ENCODE data around the gene PIGQ.
A peak's percentile ranks its signal among the peaks of the same experiment; 100 is the strongest.

PIGQ gene

GRCh38 chr16:561957-562938, 7.5 kb upstream of the PIGQ start:
- no peak for ATAC-seq (replicated peaks; ENCODE audit: extremely low read depth, poor library complexity, severe bottlenecking)
- Mint-ChIP-seq H3K4me1 (no peaks in the 10 kb centered on the region), H3K27ac (ENCODE audit: low read depth) (no peak overlapping the region), H3K36me3 (ENCODE audit: insufficient read depth) (peaks cover 3% of the 10 kb centered on the region), H3K27me3 (peaks cover 10% of the 10 kb centered on the region), H3K9me3 (no peaks in the 10 kb centered on the region), H3K4me3 (no peak overlapping the region)
- DNase-seq (ENCODE audit: low spot score in 2 of 2): no peak

- no peaks in the 10 kb centered on the region for H3K9me3 Mint-ChIP-seq
- DNase-seq (ENCODE audit: low spot score in 2 of 2) (no peak), ATAC-seq (replicated peaks; ENCODE audit: extremely low read depth, poor library complexity, severe bottlenecking) (no peak)
- no peaks in the 10 kb centered on the region for H3K4me1 Mint-ChIP-seq
- H3K4me3 Mint-ChIP-seq: no peak overlapping the region
- no peak overlapping the region for H3K27ac Mint-ChIP-seq (ENCODE audit: low read depth)
- H3K36me3 Mint-ChIP-seq (ENCODE audit: insufficient read depth): peaks cover 1% of the 10 kb centered on the region
- peaks cover 7% of the 10 kb centered on the region for H3K27me3 Mint-ChIP-seq
These were observed 6.6 kb upstream of the PIGQ start for GRCh38 chr16:563072-563644.

GRCh38 chr16:564690-565418, 4.9 kb upstream of the PIGQ start:
- no peak overlapping the region for H3K27ac Mint-ChIP-seq (ENCODE audit: low read depth)
- H3K27me3 Mint-ChIP-seq: no peaks in the 10 kb centered on the region
- ATAC-seq (replicated peaks; ENCODE audit: extremely low read depth, poor library complexity, severe bottlenecking): no peak
- peaks cover 3% of the 10 kb centered on the region for H3K36me3 Mint-ChIP-seq (ENCODE audit: insufficient read depth)
- no peak for DNase-seq (ENCODE audit: low spot score in 2 of 2)
- H3K9me3 Mint-ChIP-seq: no peaks in the 10 kb centered on the region
- H3K4me3 Mint-ChIP-seq: no peak overlapping the region
- H3K4me1 Mint-ChIP-seq: peaks cover 8% of the 10 kb centered on the region

GRCh38 chr16:565419-566330, 4.1 kb upstream of the PIGQ start:
- H3K4me3 Mint-ChIP-seq: no peak overlapping the region

GRCh38 chr16:566475-567372, 3.0 kb upstream of the PIGQ start, which contains the start of gene NHLRC4:
Gene NHLRC4 (plus strand): TSS chr16:567005. CDS start chr16:568048, 1,043 bp downstream.
- ATAC-seq (replicated peaks; ENCODE audit: extremely low read depth, poor library complexity, severe bottlenecking) (no peak), DNase-seq (ENCODE audit: low spot score in 2 of 2) (no peak)
- Mint-ChIP-seq H3K36me3 (ENCODE audit: insufficient read depth) (peaks cover 13% of the 10 kb centered on the region), H3K4me3 (peak within 1 kb of the TSS; percentile 56), H3K4me1 (peaks cover 21% of the 10 kb centered on the region), H3K9me3 (no peaks in the 10 kb centered on the region), H3K27me3 (no peaks in the 10 kb centered on the region), H3K27ac (ENCODE audit: low read depth) (peak within 1 kb of the TSS; percentile 41)

More at GRCh38 chr16:565419-566330, 4.1 kb upstream of the PIGQ start:
- peaks cover 11% of the 10 kb centered on the region for H3K4me1 Mint-ChIP-seq
- no peak for DNase-seq (ENCODE audit: low spot score in 2 of 2)
- H3K27me3 Mint-ChIP-seq: no peaks in the 10 kb centered on the region
- peaks cover 3% of the 10 kb centered on the region for H3K36me3 Mint-ChIP-seq (ENCODE audit: insufficient read depth)
- no peaks in the 10 kb centered on the region for H3K9me3 Mint-ChIP-seq
- no peak for ATAC-seq (replicated peaks; ENCODE audit: extremely low read depth, poor library complexity, severe bottlenecking)
- H3K27ac Mint-ChIP-seq (ENCODE audit: low read depth): no peak overlapping the region

GRCh38 chr16:567373-568256, 2.2 kb upstream of the PIGQ start:
- ATAC-seq (replicated peaks; ENCODE audit: extremely low read depth, poor library complexity, severe bottlenecking): no peak
- Mint-ChIP-seq H3K36me3 (ENCODE audit: insufficient read depth) (peaks cover 15% of the 10 kb centered on the region), H3K27me3 (no peaks in the 10 kb centered on the region), H3K4me1 (peaks cover 26% of the 10 kb centered on the region), H3K27ac (ENCODE audit: low read depth) (peak overlapping the region; percentile 41), H3K9me3 (no peaks in the 10 kb centered on the region), H3K4me3 (peak overlapping the region; percentile 56)
- DNase-seq (ENCODE audit: low spot score in 2 of 2): no peak

- H3K4me1 Mint-ChIP-seq: peaks cover 26% of the 10 kb centered on the region
- ATAC-seq (replicated peaks; ENCODE audit: extremely low read depth, poor library complexity, severe bottlenecking) (no peak), DNase-seq (ENCODE audit: low spot score in 2 of 2) (no peak)
- H3K9me3 Mint-ChIP-seq: no peaks in the 10 kb centered on the region
- peaks cover 15% of the 10 kb centered on the region for H3K36me3 Mint-ChIP-seq (ENCODE audit: insufficient read depth)
- peak overlapping the region; percentile 87 for H3K27ac Mint-ChIP-seq (ENCODE audit: low read depth)
- H3K27me3 Mint-ChIP-seq: no peaks in the 10 kb centered on the region
- H3K4me3 Mint-ChIP-seq: peak overlapping the region; percentile 84
These were observed 1.1 kb upstream of the PIGQ start for GRCh38 chr16:568401-569258.

GRCh38 chr16:572865-573650, 3.3 kb downstream of the PIGQ start:
- peaks cover 26% of the 10 kb centered on the region for H3K4me1 Mint-ChIP-seq
- no peaks in the 10 kb centered on the region for H3K9me3 Mint-ChIP-seq
- no peaks in the 10 kb centered on the region for H3K27me3 Mint-ChIP-seq
- H3K4me3 Mint-ChIP-seq: no peak overlapping the region
- peaks cover 15% of the 10 kb centered on the region for H3K36me3 Mint-ChIP-seq (ENCODE audit: insufficient read depth)
- H3K27ac Mint-ChIP-seq (ENCODE audit: low read depth): no peak overlapping the region
- DNase-seq (ENCODE audit: low spot score in 2 of 2) (no peak), ATAC-seq (replicated peaks; ENCODE audit: extremely low read depth, poor library complexity, severe bottlenecking) (no peak)

GRCh38 chr16:574021-574760, 4.4 kb downstream of the PIGQ start:
- Mint-ChIP-seq H3K4me1 (peaks cover 21% of the 10 kb centered on the region), H3K27ac (ENCODE audit: low read depth) (no peak overlapping the region), H3K36me3 (ENCODE audit: insufficient read depth) (peaks cover 12% of the 10 kb centered on the region), H3K27me3 (no peaks in the 10 kb centered on the region), H3K9me3 (no peaks in the 10 kb centered on the region), H3K4me3 (no peak overlapping the region)
- ATAC-seq (replicated peaks; ENCODE audit: extremely low read depth, poor library complexity, severe bottlenecking): no peak
- no peak for DNase-seq (ENCODE audit: low spot score in 2 of 2)

Measured in central memory CD8-positive, alpha-beta T cell (primary cell).